Fibroblast of the aortic adventitia (primary cell): ENCODE measurements around the gene EXOC4. TPM values are rescaled to one million over a fixed set of nuclear protein-coding genes. Genes with fewer than 3 reads are reported as not detected.

Experiments
- DNase-seq: peaks from one replicate; pipeline ENCODE4 v3.0.0-alpha.2; 2010; ENCODE audit warnings: low read depth
- H3K4me3 ChIP-seq: 2 replicates; pipeline ENCODE4 v1.5.1; 2011; ENCODE audit warnings: low read depth, mild to moderate bottlenecking, control low read depth, low read length, moderate library complexity
- CTCF ChIP-seq: IDR thresholded peaks from 2 replicates; pipeline ENCODE4 v1.5.1; 2011; ENCODE audit warnings: mild to moderate bottlenecking, low read length, control low read depth, inconsistent platforms; ENCODE audit not compliant: insufficient read depth
- total RNA-seq: library from RNA; depleted of rRNA; stranded (reverse); fragments of >200 nt; gene quantifications from 2 replicates; pipeline ENCODE4 v1.2.3, GENCODE V29; 2012; ENCODE audit warnings: low replicate concordance

EXOC4 gene
- total RNA-seq, 1 donor = 105 TPM

DNA sequence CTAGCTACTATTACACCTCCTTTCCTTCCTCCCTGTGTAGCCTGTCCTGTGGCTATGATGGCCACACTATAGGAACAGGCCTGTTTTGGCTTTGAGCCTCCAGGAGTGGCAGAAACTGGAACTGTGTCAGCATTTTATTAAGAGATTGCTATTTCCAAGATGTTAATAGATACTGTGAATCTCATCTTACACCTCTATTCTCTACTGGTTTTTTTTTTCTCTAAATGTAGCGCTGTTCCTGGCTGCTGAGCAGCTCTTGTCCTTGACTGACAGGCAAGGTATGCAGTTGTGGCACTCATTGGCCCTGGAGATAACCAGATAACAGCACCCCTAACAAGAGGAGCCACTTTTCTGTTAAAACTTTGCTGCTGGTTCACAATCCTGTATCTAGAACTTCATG, 119.5 kb downstream of the EXOC4 start:
- no peak for DNase-seq
- no peak for TF ChIP-seq CTCF

DNA sequence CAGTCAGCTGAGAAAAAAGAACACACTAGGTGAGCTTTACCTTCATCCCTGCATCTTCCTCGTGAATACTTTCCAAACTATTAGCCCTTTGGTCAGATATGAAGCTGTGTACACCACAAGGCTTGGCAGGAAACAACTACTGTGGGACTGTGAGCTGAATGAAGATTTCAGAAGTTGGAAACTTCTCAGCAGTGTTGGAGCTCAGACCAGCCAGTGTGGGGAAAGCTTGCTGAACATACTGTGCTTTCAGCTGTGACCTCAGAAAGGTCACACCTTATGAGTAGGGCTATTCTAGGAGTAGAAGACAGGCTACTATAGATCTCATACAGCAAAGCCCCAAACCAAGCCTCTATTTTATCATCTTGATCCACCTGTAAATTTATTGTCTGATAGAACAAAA, 123.6 kb downstream of the EXOC4 start:
- TF ChIP-seq CTCF = no peak
- no peak for DNase-seq
- no peak overlapping the region for H3K4me3 ChIP-seq

More for the DNA sequence above, 119.5 kb downstream of the EXOC4 start:
- no peak overlapping the region for H3K4me3 ChIP-seq

GRCh38 chr7:133381965-133382364, 129.1 kb downstream of the EXOC4 start:
- DNase-seq = no peak
- no peak for TF ChIP-seq CTCF
- H3K4me3 ChIP-seq = no peak overlapping the region

GRCh38 chr7:133382775-133383559, 130.1 kb downstream of the EXOC4 start:
- DNase-seq = no peak
- TF ChIP-seq CTCF = no peak
- H3K4me3 ChIP-seq = no peak overlapping the region

DNA sequence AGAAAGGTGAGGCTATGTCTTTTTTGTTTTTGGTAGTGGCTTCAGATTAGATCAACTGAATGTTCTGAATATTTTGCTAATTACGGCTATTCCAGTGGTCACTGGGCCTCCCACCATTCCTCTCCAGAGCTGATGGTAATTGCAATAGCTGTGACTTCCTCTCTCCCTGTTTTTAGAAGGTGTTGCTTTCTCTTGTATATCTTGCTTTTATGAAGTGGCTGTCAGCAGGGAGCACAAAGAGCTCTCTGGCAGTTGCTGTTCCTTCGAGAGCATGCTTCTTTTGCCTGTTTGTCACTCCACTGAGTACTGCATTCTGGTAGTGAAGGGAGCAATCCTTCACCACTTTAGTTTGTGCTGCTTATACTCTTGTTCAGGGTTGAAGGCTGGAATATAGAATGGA, 133.3 kb downstream of the EXOC4 start:
- TF ChIP-seq CTCF = no peak
- no peak overlapping the region for H3K4me3 ChIP-seq
- DNase-seq = no peak

- H3K4me3 ChIP-seq = no peak overlapping the region
- no peak for DNase-seq
- no peak for TF ChIP-seq CTCF
These were observed 136.8 kb downstream of the EXOC4 start for GRCh38 chr7:133389727-133390126.

DNA sequence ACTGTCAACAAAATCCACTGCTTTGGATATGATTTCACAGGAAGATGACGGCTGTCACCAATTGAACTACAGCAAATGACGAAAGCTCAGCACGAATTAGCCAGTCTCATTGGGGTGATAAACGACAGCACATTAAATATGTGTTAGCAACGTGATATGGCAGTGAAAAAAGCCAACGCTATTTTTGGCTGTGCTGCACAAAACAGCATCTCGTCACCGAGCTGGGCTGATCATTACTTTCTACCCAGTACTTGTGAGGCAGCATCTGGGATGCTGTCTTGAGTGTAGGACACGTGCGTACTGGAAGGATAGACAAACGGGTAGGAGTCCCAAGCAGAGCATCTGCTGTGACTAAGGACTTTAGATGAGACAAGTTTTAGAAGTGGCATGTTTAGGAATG, 138.3 kb downstream of the EXOC4 start:
- TF ChIP-seq CTCF = no peak
- DNase-seq = no peak
- H3K4me3 ChIP-seq = no peak overlapping the region
